Stimulated activated CD8-positive, alpha-beta memory T cell treated with anti-CD3 and anti-CD28 coated beads, Interleukin-7, amount 100 ng/mL, for 4 hours (primary cell): ENCODE results near the gene INPP5A.

Experiments
- DNase-seq, 2 donors: peaks; one replicate each; pipeline ENCODE4 v3.0.0-alpha.2; 2020; ENCODE audit warnings: low read depth in 2 of 2

Gene INPP5A

GRCh38 chr10:132519382-132520176, 18.0 kb upstream of the INPP5A start:
- DNase-seq: no peak

DNA sequence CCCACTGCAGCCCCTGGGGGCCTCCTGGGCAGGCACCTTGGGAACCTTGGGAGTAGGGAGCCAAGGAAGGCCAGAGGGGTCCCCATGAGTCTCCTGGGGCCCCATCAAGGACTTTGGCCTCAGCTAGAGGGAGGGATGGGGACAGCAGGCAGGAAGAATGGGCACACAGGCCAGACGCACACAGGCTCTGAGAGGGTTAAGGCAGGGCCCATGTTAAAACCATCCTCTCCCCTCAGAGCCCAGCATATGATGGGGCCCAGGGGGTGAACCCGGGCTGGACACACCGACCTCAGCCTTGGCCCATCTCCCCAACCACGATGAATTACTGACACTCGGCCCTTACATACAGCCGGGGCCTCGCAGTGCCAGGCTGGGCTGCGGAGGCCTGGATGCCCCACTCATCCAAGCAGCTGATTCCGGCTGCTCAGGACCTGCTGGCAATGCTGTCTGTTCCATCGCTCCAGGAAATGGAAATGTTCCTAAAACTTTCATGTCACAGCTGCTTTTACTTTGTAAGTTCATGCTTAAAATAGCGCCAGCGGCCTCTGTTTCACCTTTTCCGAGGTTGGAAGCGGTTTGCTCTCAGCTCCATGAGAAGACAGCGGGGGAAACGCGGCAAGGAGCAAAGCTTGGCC, 17.3 kb upstream of the INPP5A start:
- DNase-seq: no peak

DNA sequence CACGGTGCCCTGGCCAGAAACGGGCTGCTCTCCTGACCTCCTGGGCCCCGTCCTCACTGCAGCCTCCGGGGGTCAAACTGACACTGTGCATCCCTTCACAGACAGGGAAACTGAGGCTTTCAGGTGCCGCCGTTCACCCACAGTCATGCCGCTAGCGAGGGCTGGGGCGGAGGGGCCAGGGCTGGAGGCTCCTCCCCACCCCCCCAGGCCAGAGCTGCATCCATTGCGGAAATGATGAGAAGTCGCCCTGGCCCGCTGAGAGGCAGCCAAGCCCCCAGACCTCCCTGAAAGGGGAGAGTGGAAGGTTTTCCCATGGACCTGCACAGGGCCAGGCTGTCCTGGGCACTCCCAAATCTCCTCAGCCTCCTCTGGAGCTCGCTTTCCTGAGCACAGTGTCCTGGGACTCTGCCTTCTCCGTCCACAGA, 16.5 kb upstream of the INPP5A start:
- DNase-seq: no peak

- DNase-seq: no peak
Measured at GRCh38 chr10:132521466-132522102, 16.0 kb upstream of the INPP5A start.

DNA sequence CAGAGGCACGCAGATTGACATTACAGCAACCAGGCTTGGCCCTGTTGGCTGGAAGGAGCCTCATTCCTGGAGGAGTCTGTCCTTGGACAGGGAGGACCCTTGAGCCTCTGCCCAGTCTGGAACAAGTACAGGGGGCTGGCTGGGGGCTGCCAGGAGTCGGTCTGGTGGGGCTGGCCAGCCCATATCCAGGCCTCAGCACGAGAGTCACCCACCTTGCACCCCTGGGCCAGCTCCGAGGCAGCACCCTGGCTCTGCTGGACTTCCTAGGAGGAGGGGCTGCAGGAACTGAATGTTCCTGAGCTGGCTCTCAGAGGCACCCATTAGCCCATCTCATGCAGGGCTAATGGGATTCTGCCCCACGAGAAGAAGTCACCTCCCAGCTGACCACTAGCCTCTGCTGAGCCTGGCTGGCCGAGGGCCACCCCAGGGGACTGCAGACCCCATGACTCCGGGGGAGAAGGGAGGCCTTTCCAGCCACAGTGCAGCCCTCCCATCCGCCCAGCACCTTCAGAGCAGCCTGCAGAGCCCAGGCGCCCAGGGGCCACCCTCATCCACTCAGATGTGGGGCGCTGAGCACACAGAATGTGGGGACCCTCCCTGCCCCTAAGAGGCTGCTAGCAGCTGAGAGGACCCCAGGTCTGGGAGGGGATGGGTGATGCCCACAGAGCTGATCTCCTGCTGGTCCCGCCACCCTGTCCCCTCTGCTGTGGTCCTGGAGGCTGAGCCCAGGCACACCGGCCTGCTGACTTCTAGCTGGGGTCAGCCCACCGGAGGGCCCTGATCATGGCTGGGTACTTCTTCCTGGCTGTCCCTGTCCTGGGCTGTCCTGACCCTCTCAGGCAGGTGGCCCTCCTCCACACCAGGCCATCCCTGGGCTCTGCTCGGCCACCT, 14.8 kb upstream of the INPP5A start:
- DNase-seq: no peak

- DNase-seq: no peak
Measured at GRCh38 chr10:132523561-132524442, 13.8 kb upstream of the INPP5A start.

GRCh38 chr10:132524443-132525285, 12.9 kb upstream of the INPP5A start:
- DNase-seq: no peak

DNA sequence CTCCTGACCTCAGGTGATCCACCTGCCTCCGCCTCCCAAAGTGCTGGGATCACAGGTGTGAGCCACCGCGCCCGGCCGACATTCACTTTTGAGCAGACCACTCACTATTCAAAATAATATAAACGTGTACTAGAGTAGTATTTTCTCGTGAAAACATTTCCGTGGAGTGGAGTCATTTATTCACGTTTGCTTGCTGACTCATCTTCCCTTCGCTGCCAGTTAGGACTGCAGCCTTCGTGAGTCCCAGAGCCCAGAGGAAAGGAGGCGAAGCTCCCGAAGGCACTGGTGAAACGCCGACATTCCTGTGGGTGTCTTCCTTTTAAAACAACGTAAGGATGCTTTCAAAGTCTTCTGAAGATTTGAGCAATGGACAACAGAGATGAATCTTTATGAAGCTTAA, 10.9 kb upstream of the INPP5A start:
- no peak for DNase-seq

- DNase-seq: no peak
Measured at GRCh38 chr10:132527339-132528063, 10.1 kb upstream of the INPP5A start.

GRCh38 chr10:132528064-132528691, 9.4 kb upstream of the INPP5A start:
- DNase-seq: no peak

DNA sequence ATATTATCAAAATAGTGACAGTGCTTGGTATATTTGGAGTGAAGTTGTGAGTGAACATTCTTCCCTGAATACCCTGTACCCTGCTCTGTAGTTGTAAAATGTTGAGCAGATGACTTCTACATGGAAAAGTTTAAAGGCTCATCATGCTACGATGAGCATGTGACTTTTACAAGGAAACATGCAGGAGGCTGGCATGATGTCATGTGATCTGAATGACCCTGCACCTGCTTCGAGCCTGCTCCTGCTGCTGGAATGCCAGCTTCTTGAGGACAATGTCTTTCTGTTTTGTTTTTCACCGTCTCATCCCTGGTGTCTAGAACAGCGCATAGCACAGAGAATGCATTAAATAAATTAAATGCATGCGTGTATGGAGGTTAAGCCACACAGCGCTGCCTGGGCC, 5.4 kb upstream of the INPP5A start:
- no peak for DNase-seq

- DNase-seq: no peak
Measured at GRCh38 chr10:132532749-132533560, 4.6 kb upstream of the INPP5A start.

- DNase-seq: no peak
Measured at GRCh38 chr10:132533571-132534260, 3.9 kb upstream of the INPP5A start.

- DNase-seq: no peak
Measured at GRCh38 chr10:132534391-132535064, 3.1 kb upstream of the INPP5A start.

DNA sequence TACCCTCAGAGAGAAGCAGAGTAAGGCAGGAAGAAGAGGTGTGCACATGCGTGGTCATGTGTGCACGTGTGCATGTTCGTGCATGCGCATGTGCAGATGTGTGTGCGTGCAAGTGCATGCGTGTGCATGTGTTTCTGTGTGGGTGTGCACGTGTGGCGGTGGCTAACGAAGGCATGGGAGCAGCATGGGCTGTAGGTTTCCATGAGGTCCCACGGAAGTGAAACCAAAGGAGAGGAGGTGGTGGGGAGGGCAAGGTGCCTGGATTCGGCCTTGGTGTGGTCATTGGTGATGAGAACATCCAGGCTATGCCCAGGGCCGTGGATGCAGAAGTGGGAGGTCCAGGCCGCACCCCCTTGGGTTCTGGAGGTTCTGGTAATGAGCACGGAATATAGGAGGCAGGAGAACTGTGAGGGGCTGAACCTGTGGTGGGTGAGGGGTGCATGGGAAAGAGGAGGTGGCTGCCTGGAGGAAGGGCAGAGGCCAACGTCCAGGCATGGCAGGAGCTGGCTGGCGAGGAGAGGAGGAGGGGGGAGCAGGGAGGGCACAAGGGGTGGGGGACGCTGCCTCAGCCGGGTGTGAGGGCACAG, 2.4 kb upstream of the INPP5A start:
- DNase-seq: no peak

- no peak for DNase-seq
Measured at GRCh38 chr10:132536241-132536876, 1.2 kb upstream of the INPP5A start.
